Neural cell (in vitro differentiated cells): ENCODE measurements around the gene CSMD2.

Experiments
- MXI1 ChIP-seq: fragments of 450-650 bp; conservative IDR thresholded peaks from 2 replicates; pipeline ENCODE4 v1.6.1; 2014; ENCODE audit warnings: antibody characterized with exemption, mild to moderate bottlenecking; ENCODE audit not compliant: poor library complexity, severe bottlenecking
- POLR2AphosphoS5 ChIP-seq: IDR thresholded peaks from 2 replicates; pipeline ENCODE4 v1.6.1; 2012
- TF ChIP-seq, protein P1 (sequence below): fragments of 450-650 bp; IDR thresholded peaks from 2 replicates; pipeline ENCODE4 v1.5.1; 2014; ENCODE audit warnings: antibody characterized with exemption, mild to moderate bottlenecking, moderate library complexity; ENCODE audit not compliant: poor library complexity, severe bottlenecking
- TF ChIP-seq, protein P2 (sequence below): IDR thresholded peaks from 2 replicates; pipeline ENCODE4 v1.6.1; 2012; ENCODE audit warnings: borderline replicate concordance

DNA sequence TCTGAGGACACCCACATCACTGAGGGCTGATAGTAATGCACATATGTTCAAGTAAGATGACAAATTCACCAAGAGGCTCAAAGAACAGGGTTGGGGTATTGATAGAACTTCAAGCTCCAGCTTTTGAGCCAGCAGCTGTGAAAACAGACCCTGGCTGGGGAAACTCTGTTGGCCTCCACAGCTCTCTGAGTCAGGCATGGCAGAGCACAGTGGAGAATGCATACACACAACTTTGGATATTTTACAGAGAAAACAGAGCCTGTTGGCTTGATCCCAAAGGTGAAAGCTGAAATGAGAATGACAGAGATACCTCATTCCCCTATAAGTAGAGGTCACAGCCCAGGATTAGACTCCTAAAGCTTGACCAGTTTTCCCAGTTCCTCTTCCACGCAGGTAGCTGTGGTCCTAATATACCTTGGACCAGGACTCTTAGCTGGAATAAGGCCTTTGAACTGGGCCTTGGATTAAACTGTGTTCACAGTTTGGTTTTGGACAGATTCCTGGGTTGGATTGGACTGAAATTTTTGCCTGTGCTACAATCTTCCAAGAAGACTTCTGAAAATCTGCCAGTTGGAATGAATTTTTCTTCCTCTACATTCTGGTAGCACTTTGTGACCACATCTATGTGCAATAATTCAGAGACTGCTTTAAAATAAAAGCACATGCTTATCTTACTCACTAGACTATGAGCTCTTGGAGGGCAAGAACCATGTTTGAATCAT is 402.8 kb downstream of the CSMD2 start:
- TF ChIP-seq, protein P1, sequence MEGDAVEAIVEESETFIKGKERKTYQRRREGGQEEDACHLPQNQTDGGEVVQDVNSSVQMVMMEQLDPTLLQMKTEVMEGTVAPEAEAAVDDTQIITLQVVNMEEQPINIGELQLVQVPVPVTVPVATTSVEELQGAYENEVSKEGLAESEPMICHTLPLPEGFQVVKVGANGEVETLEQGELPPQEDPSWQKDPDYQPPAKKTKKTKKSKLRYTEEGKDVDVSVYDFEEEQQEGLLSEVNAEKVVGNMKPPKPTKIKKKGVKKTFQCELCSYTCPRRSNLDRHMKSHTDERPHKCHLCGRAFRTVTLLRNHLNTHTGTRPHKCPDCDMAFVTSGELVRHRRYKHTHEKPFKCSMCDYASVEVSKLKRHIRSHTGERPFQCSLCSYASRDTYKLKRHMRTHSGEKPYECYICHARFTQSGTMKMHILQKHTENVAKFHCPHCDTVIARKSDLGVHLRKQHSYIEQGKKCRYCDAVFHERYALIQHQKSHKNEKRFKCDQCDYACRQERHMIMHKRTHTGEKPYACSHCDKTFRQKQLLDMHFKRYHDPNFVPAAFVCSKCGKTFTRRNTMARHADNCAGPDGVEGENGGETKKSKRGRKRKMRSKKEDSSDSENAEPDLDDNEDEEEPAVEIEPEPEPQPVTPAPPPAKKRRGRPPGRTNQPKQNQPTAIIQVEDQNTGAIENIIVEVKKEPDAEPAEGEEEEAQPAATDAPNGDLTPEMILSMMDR = no peak
- TF ChIP-seq, protein P2, sequence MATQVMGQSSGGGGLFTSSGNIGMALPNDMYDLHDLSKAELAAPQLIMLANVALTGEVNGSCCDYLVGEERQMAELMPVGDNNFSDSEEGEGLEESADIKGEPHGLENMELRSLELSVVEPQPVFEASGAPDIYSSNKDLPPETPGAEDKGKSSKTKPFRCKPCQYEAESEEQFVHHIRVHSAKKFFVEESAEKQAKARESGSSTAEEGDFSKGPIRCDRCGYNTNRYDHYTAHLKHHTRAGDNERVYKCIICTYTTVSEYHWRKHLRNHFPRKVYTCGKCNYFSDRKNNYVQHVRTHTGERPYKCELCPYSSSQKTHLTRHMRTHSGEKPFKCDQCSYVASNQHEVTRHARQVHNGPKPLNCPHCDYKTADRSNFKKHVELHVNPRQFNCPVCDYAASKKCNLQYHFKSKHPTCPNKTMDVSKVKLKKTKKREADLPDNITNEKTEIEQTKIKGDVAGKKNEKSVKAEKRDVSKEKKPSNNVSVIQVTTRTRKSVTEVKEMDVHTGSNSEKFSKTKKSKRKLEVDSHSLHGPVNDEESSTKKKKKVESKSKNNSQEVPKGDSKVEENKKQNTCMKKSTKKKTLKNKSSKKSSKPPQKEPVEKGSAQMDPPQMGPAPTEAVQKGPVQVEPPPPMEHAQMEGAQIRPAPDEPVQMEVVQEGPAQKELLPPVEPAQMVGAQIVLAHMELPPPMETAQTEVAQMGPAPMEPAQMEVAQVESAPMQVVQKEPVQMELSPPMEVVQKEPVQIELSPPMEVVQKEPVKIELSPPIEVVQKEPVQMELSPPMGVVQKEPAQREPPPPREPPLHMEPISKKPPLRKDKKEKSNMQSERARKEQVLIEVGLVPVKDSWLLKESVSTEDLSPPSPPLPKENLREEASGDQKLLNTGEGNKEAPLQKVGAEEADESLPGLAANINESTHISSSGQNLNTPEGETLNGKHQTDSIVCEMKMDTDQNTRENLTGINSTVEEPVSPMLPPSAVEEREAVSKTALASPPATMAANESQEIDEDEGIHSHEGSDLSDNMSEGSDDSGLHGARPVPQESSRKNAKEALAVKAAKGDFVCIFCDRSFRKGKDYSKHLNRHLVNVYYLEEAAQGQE = no peak
- no peak for TF ChIP-seq POLR2AphosphoS5
- TF ChIP-seq MXI1 = no peak
